HEK293 (cell line): ENCODE data around the gene LPCAT2.

ENCODE experiments used
- CTCF ChIA-PET: fragments of 350-600 bp; formaldehyde crosslinking; extraction: SDS; loops from one replicate; lab custom pipeline; 2021; ENCODE audit warnings: antibody characterized with exemption; lab: Yijun Ruan, JAX
- POLR2A ChIA-PET: fragments of 300-600 bp; formaldehyde crosslinking; extraction: SDS; loops from one replicate; lab custom pipeline; 2020; ENCODE audit warnings: antibody characterized with exemption, inconsistent platforms; lab: Yijun Ruan, JAX
- H3K27ac ChIP-seq: fragments of 200-500 bp; sonication (Bioruptor generic); 2 replicates; pipeline ENCODE4 v1.5.1; 2014; ENCODE audit warnings: low read depth, low read length, control low read depth, inconsistent platforms; ENCODE audit errors: extremely low read depth
- H3K36me3 ChIP-seq, 2 experiments: fragments of 200-500 bp in 1 of 2; sonication (Bioruptor generic) in 1 of 2; 1 replicate in 1 of 2; 2 replicates in 1 of 2; pipeline ENCODE4 v1.5.1; 2014 to 2017; ENCODE audit warnings: inconsistent platforms in 2 of 2, low read length in 2 of 2; ENCODE audit not compliant: control insufficient read depth in 2 of 2, insufficient read depth in 1 of 2
- H3K4me1 ChIP-seq: fragments of 200-500 bp; sonication (Bioruptor generic); 2 replicates; pipeline ENCODE4 v1.5.1; 2014; ENCODE audit warnings: mild to moderate bottlenecking, low read length, inconsistent platforms; ENCODE audit not compliant: control insufficient read depth, insufficient read depth
- H3K4me3 ChIP-seq: 2 replicates; pipeline ENCODE4 v1.5.1; 2011; ENCODE audit warnings: low read depth, mild to moderate bottlenecking, control low read depth, low read length, moderate library complexity
- H3K9me3 ChIP-seq: fragments of 200-500 bp; sonication (Bioruptor generic); 2 replicates; pipeline ENCODE4 v1.5.1; 2014; ENCODE audit warnings: low read depth, low read length, inconsistent platforms; ENCODE audit not compliant: control insufficient read depth, insufficient read depth
- SALL2 ChIP-seq: fragments of 450-650 bp; formaldehyde crosslinking; IDR thresholded peaks from 2 replicates; pipeline ENCODE4 v1.5.0; 2017; ENCODE audit warnings: missing biosample characterization, mild to moderate bottlenecking, missing genetic modification characterization, borderline replicate concordance
- TRIM28 ChIP-seq: IDR thresholded peaks from 2 replicates; pipeline ENCODE4 v1.6.1; 2011; ENCODE audit warnings: low read length, control low read depth, borderline replicate concordance
- ZNF133 ChIP-seq: fragments of 450-650 bp; formaldehyde crosslinking; IDR thresholded peaks from 2 replicates; pipeline ENCODE4 v1.5.1; 2016; ENCODE audit warnings: missing biosample characterization, missing genetic modification characterization
- ZNF211 ChIP-seq: fragments of 450-650 bp; formaldehyde crosslinking; IDR thresholded peaks from 2 replicates; pipeline ENCODE4 v1.5.1; 2016; ENCODE audit warnings: low read depth, missing biosample characterization, missing genetic modification characterization
- ZNF239 ChIP-seq: fragments of 450-650 bp; formaldehyde crosslinking; IDR thresholded peaks from 2 replicates; pipeline ENCODE4 v1.5.1; 2016; ENCODE audit warnings: missing biosample characterization, missing genetic modification characterization
- ZNF266 ChIP-seq: fragments of 450-650 bp; formaldehyde crosslinking; IDR thresholded peaks from 2 replicates; pipeline ENCODE4 v1.5.1; 2016; ENCODE audit warnings: missing biosample characterization, missing genetic modification characterization, low read depth
- ZNF544 ChIP-seq: fragments of 450-650 bp; formaldehyde crosslinking; IDR thresholded peaks from 2 replicates; pipeline ENCODE4 v1.5.0; 2017; ENCODE audit warnings: missing biosample characterization, missing genetic modification characterization
- ZNF776 ChIP-seq: fragments of 450-650 bp; formaldehyde crosslinking; IDR thresholded peaks from 2 replicates; pipeline ENCODE4 v1.5.0; 2017; ENCODE audit warnings: missing biosample characterization, missing genetic modification characterization, borderline replicate concordance
- ZSCAN30 ChIP-seq: fragments of 450-650 bp; IDR thresholded peaks from 2 replicates; pipeline ENCODE4 v1.5.1; 2018; ENCODE audit warnings: missing biosample characterization, mild to moderate bottlenecking, missing genetic modification characterization, moderate library complexity
- TF ChIP-seq, protein P1 (sequence below): fragments of 450-650 bp; formaldehyde crosslinking; IDR thresholded peaks from 2 replicates; pipeline ENCODE4 v1.5.1; 2016; ENCODE audit warnings: missing biosample characterization, missing genetic modification characterization
- TF ChIP-seq, protein P2 (sequence below): fragments of 450-650 bp; formaldehyde crosslinking; IDR thresholded peaks from 2 replicates; pipeline ENCODE4 v1.5.1; 2016; ENCODE audit warnings: missing biosample characterization, missing genetic modification characterization
- TF ChIP-seq, protein P3 (sequence below): fragments of 450-650 bp; formaldehyde crosslinking; IDR thresholded peaks from 2 replicates; pipeline ENCODE4 v1.5.1; 2016; ENCODE audit warnings: missing biosample characterization, missing genetic modification characterization
- TF ChIP-seq, protein P4 (sequence below): fragments of 450-650 bp; formaldehyde crosslinking; IDR thresholded peaks from 2 replicates; pipeline ENCODE4 v1.5.1; 2016; ENCODE audit warnings: missing biosample characterization, missing genetic modification characterization, borderline replicate concordance
- TF ChIP-seq, protein P5 (sequence below): fragments of 450-650 bp; formaldehyde crosslinking; IDR thresholded peaks from 2 replicates; pipeline ENCODE4 v1.5.1; 2016; ENCODE audit warnings: missing biosample characterization, missing genetic modification characterization

The LPCAT2 gene

DNA sequence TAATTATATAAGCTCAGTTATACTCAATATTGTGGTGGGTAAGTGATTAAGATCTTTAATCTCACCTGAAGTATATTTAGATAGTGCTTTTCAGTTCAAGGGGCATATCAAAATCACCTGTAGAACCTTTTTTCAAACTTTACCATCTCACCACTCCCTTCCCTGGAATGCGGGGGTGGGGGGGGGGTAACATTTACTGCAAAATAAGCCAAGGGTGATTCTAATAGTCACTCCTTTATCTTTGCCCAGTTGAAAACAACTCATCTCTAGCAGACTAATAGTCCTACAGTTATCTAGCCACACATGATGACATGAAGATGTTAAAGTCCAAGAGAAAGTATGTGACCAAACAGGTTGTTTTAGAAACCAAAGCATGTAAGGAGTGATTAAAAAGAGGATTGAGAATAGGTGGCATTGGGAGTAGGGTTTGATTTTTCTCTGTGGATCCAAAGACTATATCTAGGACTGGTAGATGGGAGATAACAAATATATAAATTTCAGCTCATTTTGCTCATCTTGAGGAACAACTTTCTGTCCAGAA is 21.5 kb downstream of the LPCAT2 start:
- Histone ChIP-seq H3K9me3 (no peaks in the 10 kb centered on the region), H3K4me1 (no peaks in the 10 kb centered on the region), H3K27ac (no peak overlapping the region), H3K4me3 (no peak overlapping the region), H3K36me3 (peaks cover 3 to 6% of the 10 kb centered on the region in 2 experiments; a peak in 2 of 3 replicates)
- POLR2A ChIA-PET = no interaction called here
- TF ChIP-seq ZNF776 (tag by site-specific recombination) (no peak), ZNF544 (no peak)
- TF ChIP-seq, protein P1, sequence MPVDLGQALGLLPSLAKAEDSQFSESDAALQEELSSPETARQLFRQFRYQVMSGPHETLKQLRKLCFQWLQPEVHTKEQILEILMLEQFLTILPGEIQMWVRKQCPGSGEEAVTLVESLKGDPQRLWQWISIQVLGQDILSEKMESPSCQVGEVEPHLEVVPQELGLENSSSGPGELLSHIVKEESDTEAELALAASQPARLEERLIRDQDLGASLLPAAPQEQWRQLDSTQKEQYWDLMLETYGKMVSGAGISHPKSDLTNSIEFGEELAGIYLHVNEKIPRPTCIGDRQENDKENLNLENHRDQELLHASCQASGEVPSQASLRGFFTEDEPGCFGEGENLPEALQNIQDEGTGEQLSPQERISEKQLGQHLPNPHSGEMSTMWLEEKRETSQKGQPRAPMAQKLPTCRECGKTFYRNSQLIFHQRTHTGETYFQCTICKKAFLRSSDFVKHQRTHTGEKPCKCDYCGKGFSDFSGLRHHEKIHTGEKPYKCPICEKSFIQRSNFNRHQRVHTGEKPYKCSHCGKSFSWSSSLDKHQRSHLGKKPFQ = no peak
- CTCF ChIA-PET = interaction anchor here (0.7 to 3.3 kb wide), 2 partner anchors 65 to 148 kb away, joined by 3 to 21 read pairs; no protein-coding TSS in a partner anchor

DNA sequence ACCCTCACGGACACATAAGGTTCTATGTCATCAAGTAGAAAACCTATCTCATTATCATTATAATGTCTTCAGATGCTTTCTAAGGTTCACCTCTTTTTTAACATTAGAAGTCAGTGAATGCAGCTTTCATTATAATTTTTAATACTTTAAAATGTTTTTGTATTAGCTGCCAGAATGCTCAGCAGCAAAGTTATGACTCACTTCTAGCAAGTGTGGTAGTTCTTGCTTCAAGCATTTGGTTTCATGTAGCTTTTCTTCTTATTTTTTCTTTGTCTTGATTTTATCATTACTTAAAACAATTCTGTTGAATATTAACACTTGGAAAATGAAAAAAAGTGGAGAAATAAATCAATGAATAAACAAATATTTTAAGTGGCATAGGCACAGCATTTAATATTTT is 23.4 kb downstream of the LPCAT2 start:
- no peaks in the 10 kb centered on the region for H3K9me3 ChIP-seq
- H3K4me3 ChIP-seq = no peak overlapping the region
- H3K27ac ChIP-seq = no peak overlapping the region
- no peaks in the 10 kb centered on the region for H3K4me1 ChIP-seq
- no peak for TF ChIP-seq ZSCAN30 (tag by site-specific recombination)
- TF ChIP-seq, protein P2, sequence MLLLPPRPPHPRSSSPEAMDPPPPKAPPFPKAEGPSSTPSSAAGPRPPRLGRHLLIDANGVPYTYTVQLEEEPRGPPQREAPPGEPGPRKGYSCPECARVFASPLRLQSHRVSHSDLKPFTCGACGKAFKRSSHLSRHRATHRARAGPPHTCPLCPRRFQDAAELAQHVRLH = no peak
- TF ChIP-seq, protein P3, sequence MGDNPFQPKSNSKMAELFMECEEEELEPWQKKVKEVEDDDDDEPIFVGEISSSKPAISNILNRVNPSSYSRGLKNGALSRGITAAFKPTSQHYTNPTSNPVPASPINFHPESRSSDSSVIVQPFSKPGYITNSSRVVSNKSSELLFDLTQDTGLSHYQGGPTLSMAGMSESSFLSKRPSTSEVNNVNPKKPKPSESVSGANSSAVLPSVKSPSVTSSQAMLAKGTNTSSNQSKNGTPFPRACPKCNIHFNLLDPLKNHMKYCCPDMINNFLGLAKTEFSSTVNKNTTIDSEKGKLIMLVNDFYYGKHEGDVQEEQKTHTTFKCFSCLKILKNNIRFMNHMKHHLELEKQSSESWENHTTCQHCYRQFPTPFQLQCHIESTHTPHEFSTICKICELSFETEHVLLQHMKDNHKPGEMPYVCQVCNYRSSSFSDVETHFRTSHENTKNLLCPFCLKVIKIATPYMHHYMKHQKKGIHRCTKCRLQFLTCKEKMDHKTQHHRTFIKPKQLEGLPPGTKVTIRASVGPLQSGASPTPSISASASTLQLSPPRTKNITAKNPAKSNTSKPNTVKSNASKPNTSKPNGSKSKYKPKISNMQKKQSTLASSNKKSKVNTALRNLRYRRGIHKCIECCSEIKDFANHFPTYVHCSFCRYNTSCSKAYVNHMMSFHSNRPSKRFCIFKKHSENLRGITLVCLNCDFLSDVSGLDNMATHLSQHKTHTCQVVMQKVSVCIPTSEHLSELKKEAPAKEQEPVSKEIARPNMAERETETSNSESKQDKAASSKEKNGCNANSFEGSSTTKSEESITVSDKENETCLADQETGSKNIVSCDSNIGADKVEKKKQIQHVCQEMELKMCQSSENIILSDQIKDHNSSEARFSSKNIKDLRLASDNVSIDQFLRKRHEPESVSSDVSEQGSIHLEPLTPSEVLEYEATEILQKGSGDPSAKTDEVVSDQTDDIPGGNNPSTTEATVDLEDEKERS = no peak
- no peak for TF ChIP-seq TRIM28
- no peak for TF ChIP-seq ZNF211
- TF ChIP-seq, all 188 proteins: peak for 0
- H3K36me3 ChIP-seq = peaks cover 3 to 6% of the 10 kb centered on the region in 2 experiments
- ChIA-PET CTCF (interaction anchor here (3.3 kb wide), 1 partner anchor 67 kb away, joined by 21 read pairs; no protein-coding TSS in a partner anchor), POLR2A (no interaction called here)

DNA sequence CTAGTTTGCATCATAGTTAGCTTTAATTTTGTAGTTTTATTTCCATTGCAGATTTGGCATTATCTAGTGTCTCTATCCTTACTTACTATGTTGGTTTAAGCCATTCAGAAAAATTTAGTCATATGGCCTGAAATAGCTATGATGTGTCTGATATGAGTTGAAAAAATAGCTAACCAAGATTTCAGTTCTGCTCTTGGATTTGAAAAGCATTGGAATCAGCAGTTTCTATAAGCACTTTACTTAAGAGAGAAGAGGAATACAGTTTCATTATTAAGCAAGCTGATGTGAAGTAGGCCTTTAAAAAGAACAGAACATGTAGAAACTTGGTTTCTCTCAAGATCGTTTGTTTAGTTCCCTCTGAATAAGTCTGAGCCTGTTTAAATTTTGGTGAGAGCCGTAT is 25.9 kb downstream of the LPCAT2 start:
- CTCF ChIA-PET = interaction anchor here (0.5 to 10.0 kb wide), 4 partner anchors 40 to 1571 kb away, joined by 3 to 97 read pairs (median 3); no protein-coding TSS in a partner anchor
- H3K4me3 ChIP-seq = no peak overlapping the region
- H3K27ac ChIP-seq = no peak overlapping the region
- peaks cover 3 to 11% of the 10 kb centered on the region in 2 experiments for H3K36me3 ChIP-seq
- POLR2A ChIA-PET = no interaction called here
- no peaks in the 10 kb centered on the region for H3K4me1 ChIP-seq
- H3K9me3 ChIP-seq = no peaks in the 10 kb centered on the region
- TF ChIP-seq SALL2 (tag by site-specific recombination) (no peak), ZNF133 (tag by site-specific recombination) (no peak), ZNF239 (no peak), ZNF266 (no peak)
- TF ChIP-seq, protein P4, sequence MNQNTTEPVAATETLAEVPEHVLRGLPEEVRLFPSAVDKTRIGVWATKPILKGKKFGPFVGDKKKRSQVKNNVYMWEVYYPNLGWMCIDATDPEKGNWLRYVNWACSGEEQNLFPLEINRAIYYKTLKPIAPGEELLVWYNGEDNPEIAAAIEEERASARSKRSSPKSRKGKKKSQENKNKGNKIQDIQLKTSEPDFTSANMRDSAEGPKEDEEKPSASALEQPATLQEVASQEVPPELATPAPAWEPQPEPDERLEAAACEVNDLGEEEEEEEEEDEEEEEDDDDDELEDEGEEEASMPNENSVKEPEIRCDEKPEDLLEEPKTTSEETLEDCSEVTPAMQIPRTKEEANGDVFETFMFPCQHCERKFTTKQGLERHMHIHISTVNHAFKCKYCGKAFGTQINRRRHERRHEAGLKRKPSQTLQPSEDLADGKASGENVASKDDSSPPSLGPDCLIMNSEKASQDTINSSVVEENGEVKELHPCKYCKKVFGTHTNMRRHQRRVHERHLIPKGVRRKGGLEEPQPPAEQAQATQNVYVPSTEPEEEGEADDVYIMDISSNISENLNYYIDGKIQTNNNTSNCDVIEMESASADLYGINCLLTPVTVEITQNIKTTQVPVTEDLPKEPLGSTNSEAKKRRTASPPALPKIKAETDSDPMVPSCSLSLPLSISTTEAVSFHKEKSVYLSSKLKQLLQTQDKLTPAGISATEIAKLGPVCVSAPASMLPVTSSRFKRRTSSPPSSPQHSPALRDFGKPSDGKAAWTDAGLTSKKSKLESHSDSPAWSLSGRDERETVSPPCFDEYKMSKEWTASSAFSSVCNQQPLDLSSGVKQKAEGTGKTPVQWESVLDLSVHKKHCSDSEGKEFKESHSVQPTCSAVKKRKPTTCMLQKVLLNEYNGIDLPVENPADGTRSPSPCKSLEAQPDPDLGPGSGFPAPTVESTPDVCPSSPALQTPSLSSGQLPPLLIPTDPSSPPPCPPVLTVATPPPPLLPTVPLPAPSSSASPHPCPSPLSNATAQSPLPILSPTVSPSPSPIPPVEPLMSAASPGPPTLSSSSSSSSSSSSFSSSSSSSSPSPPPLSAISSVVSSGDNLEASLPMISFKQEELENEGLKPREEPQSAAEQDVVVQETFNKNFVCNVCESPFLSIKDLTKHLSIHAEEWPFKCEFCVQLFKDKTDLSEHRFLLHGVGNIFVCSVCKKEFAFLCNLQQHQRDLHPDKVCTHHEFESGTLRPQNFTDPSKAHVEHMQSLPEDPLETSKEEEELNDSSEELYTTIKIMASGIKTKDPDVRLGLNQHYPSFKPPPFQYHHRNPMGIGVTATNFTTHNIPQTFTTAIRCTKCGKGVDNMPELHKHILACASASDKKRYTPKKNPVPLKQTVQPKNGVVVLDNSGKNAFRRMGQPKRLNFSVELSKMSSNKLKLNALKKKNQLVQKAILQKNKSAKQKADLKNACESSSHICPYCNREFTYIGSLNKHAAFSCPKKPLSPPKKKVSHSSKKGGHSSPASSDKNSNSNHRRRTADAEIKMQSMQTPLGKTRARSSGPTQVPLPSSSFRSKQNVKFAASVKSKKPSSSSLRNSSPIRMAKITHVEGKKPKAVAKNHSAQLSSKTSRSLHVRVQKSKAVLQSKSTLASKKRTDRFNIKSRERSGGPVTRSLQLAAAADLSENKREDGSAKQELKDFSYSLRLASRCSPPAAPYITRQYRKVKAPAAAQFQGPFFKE (tag by site-specific recombination) = no peak
- TF ChIP-seq, protein P5, sequence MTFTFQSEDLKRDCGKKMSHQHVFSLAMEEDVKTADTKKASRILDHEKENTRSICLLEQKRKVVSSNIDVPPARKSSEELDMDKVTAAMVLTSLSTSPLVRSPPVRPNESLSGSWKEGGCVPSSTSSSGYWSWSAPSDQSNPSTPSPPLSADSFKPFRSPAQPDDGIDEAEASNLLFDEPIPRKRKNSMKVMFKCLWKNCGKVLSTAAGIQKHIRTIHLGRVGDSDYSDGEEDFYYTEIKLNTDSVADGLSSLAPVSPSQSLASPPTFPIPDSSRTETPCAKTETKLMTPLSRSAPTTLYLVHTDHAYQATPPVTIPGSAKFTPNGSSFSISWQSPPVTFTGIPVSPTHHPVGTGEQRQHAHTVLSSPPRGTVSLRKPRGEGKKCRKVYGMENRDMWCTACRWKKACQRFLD (tag by site-specific recombination) = no peak
